Measurements from ENCODE around the gene NR4A3. TPM values are rescaled to one million over a fixed set of nuclear protein-coding genes. Genes with fewer than 3 reads are reported as not detected.

NR4A3 gene
- polyA plus RNA-seq, 1 of the 3 experiments (the other 2 are of a cell fraction), result 1.3 TPM

GRCh38 chr9:99808454-99808853 lies 13.2 kb upstream of the NR4A3 start:
- TF ChIP-seq EP300 (IDR thresholded peaks at IDR 0.05; ENCODE audit: borderline replicate concordance in 1 of 2, low read depth in 1 of 2, low read length in 1 of 2) (no peak), ELF1 (IDR thresholded peaks at IDR 0.05) (no peak), CHD2 (IDR thresholded peaks at IDR 0.05; ENCODE audit: low read length, partially characterized antibody) (no peak), FOXJ3 (CRISPR knock-in tag; IDR thresholded peaks at IDR 0.05) (no peak), MEF2A (IDR thresholded peaks at IDR 0.05; ENCODE audit: borderline replicate concordance, low read depth) (no peak), YY1 (IDR thresholded peaks at IDR 0.05; ENCODE audit: low read depth) (no peak), MAX (IDR thresholded peaks at IDR 0.05; ENCODE audit: low read depth) (no peak), FOXM1 (IDR thresholded peaks at IDR 0.05; ENCODE audit: low read depth) (no peak), RFX5 (IDR thresholded peaks at IDR 0.05; ENCODE audit: low read length) (no peak), GABPA (IDR thresholded peaks at IDR 0.05; ENCODE audit: low read depth) (no peak), TEAD4 (IDR thresholded peaks at IDR 0.05; ENCODE audit: borderline replicate concordance, insufficient read depth) (no peak), ZBTB33 (IDR thresholded peaks at IDR 0.05; ENCODE audit: borderline replicate concordance, low read depth) (no peak), REST (IDR thresholded peaks at IDR 0.05; ENCODE audit: low read depth, low read length) (no peak)
- TF ChIP-seq, protein P1, sequence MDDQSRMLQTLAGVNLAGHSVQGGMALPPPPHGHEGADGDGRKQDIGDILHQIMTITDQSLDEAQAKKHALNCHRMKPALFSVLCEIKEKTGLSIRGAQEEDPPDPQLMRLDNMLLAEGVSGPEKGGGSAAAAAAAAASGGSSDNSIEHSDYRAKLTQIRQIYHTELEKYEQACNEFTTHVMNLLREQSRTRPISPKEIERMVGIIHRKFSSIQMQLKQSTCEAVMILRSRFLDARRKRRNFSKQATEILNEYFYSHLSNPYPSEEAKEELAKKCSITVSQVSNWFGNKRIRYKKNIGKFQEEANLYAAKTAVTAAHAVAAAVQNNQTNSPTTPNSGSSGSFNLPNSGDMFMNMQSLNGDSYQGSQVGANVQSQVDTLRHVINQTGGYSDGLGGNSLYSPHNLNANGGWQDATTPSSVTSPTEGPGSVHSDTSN (IDR thresholded peaks at IDR 0.05), result no peak
- no peak overlapping the region for H3K4me3 ChIP-seq (ENCODE audit: low read depth in 2 of 2, low read length in 1 of 2)
- H3K9me2 ChIP-seq, result no peaks in the 10 kb centered on the region
- H3K4me2 ChIP-seq, result no peak overlapping the region
- H3K27ac ChIP-seq (ENCODE audit: low read depth in 2 of 2, low read length in 1 of 2), result no peak overlapping the region
- no peaks in the 10 kb centered on the region for H3K9me3 ChIP-seq
- H3K79me2 ChIP-seq (ENCODE audit: insufficient read depth), result 0 out of 2 replicates have a peak, but pooled peaks cover 5% of the 10 kb centered on the region
- H3K4me1 ChIP-seq (ENCODE audit: control insufficient read depth in 1 of 2, insufficient read depth in 2 of 2, low read depth in 1 of 2, low read length in 1 of 2), result peaks cover 0 to 5% of the 10 kb centered on the region in 2 experiments; a peak in 1 of 4 replicates
- no peak overlapping the region for H3K9ac ChIP-seq
- H4K20me1 ChIP-seq (ENCODE audit: insufficient read depth), result no peaks in the 10 kb centered on the region
- DNase-seq, result no peak
- peaks cover 0 to 5% of the 10 kb centered on the region in 2 experiments for H3K36me3 ChIP-seq (replicated peaks in 1 of 2; ENCODE audit: control insufficient read depth in 1 of 2, insufficient read depth in 2 of 2, low read length in 1 of 2)
- H2AFZ ChIP-seq (ENCODE audit: low read depth), result no peak overlapping the region
- POLR2A ChIA-PET, result no interaction called here
- H3F3A ChIP-seq (replicated peaks; ENCODE audit: insufficient read depth), result peaks cover 6% of the 10 kb centered on the region
- CTCF ChIA-PET, result no interaction called here
- 84% methylated on average over 2 of the region's 2 CpGs for WGBS (ENCODE audit: low lambda C conversion rate)
- H3K27me3 ChIP-seq (ENCODE audit: insufficient read depth), result no peaks in the 10 kb centered on the region
